Limb (tissue), 2 donors: Measurements from ENCODE around the gene GDF11.

ENCODE experiments used
- DNase-seq, 2 donors: peaks; one replicate each; pipeline ENCODE4 v3.0.0-alpha.2; 2016; ENCODE audit errors: extremely low spot score in 2 of 2

GDF11 gene

DNA sequence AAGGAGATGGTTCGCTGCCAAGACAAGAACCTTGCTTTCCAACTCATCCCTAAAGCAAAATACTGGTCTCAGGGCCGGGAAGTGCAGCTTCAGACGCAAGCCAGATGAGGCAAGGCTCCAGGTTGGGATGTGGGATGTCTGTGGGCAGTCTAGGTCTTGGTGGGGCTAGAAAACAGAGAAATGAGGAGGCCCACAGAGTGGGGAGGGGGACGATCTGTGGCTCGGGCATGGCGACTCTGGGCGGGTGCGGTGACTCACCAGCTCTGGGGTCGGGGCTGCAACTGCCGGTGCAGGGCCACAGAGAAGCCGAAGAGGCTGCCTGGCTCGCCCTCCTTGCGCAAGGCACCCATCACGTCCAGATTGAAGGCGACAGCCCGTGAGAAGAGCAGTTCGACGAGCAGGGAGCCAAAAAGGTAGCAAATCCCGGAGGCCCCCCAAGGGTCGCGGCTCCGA, 35.7 kb upstream of the GDF11 start:
- no peak for DNase-seq

DNA sequence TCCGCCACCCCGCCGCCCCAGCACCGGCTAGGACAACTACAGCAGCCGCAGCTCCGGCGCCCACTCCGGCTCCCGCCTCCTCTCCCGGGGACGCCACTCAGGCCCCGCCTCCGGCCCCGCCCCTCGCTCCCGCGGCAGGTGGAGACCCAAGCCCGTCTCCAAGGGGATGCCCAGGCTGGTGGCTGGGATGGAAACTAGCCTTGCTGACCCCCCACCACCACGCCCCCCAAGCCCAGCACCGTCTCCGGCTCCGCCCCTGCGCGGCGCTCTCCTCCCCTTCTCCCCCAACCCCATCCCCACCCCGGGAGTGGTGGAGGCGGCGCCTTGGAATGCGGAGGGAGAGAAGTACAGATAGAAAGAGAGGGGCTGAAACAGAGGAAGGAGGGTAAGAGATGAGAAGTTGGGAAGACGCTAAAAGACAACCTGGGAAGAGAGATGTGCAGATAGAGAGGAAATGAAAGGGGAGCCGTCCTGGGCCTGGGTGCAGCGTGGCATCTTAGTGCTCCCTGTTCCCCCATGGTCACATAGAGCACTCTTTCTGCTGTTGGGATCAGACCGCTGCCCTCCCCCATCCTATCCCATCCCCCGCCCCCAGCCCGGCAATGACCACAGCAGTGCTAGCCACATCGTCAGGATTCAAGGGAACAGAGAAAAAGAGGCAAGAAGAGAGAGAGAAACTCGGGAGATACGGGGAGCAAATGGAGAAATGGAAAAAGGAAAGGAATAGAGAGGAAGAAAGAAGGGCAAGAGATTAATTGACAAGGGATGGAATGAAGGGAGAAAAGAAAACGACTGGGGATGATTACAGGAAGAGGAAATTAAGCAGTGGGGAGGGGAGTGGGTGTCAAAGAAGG, 34.9 kb upstream of the GDF11 start, which contains the start of gene ITGA7:
TSS of gene ITGA7 (minus strand) at position 64 of the 854 bp plus-strand sequence. CDS start 222 bp downstream, outside the sequence.
- peak in 1 of 2 donors; percentile 85 for DNase-seq

DNA sequence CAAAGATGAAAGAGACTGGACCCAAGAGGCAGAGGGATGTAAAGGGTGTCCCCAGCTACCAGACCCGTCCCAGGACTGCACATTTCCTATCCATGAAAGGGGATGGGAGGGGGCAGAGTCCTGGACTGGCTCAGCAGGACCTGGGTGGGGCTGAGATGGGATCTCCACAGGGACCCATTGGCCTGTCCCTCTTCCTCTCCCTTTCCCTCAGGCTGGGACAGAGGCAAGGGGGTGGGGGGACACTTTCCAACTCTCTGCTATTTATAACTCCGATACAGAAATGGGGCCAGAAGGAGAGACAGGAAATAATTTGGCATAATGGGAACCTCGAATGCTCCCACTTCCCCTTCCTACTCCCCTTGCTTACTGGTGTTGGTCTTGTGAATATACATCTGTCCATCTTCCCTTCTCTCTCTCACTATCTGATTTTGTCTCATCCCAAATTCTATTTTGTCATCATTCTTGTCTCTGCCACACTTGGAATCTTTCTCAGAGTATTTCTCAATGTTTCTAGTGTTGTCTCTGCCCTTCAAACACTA, 34.2 kb upstream of the GDF11 start:
- DNase-seq: no peak

- no peak for DNase-seq
These were observed 31.0 kb upstream of the GDF11 start for GRCh38 chr12:55711786-55712553.

- DNase-seq: no peak
These were observed 30.1 kb upstream of the GDF11 start for GRCh38 chr12:55712700-55713415.

DNA sequence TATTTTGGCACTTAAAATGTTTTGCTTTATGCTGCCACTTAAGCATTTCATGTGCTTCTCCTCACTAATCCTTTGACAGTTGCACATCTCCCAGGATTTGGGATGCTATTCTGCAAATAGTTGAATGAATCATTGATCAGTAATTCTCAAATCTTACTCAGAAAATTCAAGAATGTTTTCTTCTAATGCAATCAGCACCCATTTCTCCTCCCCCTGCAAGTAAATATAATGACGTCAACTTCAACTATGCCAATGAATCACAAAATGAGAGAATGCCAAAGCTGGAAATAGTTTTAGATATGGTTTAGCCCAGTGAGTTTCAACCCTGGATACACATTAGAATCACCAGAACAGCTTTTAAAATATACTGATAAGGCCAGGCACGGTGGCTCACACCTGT, 29.2 kb upstream of the GDF11 start:
- DNase-seq: no peak

- DNase-seq: no peak
These were observed 27.7 kb upstream of the GDF11 start for GRCh38 chr12:55715169-55715764.

DNA sequence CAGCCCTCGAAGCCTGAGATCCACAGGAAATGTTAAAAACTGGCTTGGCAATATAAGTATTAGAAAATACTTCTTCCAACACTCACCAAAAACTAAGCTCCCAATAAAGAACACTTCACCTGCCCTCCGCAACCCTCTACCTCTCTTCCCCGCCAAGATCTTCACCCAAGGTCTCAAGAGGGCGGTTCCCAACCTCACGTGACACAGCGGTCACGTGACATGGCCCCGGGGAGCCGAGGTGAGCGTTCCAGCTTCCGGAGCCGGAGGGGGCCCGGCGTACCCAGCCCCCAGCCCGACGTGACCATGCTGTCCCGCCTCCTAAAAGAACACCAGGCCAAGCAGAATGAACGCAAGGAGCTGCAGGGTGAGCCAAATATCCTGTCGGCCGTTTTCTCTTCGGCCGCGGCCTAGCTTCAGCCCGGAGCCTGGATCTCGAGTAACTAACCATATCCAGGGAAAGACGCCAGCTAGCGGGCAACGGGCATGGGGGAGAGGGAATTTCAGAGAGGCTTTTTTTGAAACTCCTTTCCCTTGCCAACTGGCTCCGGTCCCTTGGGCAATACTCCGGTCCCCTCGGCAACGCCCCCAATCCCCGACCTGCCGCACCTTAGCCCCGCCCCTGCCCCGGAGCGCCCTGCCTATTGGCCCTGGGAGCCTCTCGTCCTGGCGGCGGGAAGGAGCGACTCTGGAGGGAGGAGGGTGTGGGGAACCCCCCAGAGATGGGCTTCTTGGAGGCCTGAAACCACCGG, 26.9 kb upstream of the GDF11 start, which contains the start of gene BLOC1S1:
TSS of gene BLOC1S1 (plus strand) at position 214 of the 749 bp plus-strand sequence. CDS start at position 220, 6 bp downstream.
- DNase-seq: peak; percentile 88 to 96

GRCh38 chr12:55716582-55716957, 26.4 kb upstream of the GDF11 start:
- DNase-seq: no peak

GRCh38 chr12:55717011-55718007, 25.6 kb upstream of the GDF11 start:
- DNase-seq: no peak

GRCh38 chr12:55718015-55718414, 24.9 kb upstream of the GDF11 start:
- no peak for DNase-seq

- no peak for DNase-seq
These were observed 24.2 kb upstream of the GDF11 start for GRCh38 chr12:55718624-55719275.

DNA sequence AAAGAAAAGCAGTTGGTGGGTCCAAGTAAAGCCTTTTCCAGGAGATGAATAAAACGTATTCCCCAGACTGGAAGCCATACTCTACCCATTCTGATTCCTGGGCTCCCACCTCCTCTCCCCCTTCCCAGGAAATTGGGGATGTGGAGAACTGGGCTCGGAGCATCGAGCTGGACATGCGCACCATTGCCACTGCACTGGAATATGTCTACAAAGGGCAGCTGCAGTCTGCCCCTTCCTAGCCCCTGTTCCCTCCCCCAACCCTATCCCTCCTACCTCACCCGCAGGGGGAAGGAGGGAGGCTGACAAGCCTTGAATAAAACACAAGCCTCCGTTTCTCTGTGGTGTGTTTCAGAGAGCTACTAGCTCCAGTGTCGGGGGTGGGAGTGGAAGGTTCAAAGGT, 23.6 kb upstream of the GDF11 start:
- no peak for DNase-seq

GRCh38 chr12:55720071-55720564, 22.8 kb upstream of the GDF11 start, which contains the start of gene RDH5:
TSS of gene RDH5 (plus strand) at chr12:55720393. CDS start at chr12:55721185, 792 bp downstream.
- no peak for DNase-seq

GRCh38 chr12:55720894-55721444, 22.0 kb upstream of the GDF11 start:
- no peak for DNase-seq

DNA sequence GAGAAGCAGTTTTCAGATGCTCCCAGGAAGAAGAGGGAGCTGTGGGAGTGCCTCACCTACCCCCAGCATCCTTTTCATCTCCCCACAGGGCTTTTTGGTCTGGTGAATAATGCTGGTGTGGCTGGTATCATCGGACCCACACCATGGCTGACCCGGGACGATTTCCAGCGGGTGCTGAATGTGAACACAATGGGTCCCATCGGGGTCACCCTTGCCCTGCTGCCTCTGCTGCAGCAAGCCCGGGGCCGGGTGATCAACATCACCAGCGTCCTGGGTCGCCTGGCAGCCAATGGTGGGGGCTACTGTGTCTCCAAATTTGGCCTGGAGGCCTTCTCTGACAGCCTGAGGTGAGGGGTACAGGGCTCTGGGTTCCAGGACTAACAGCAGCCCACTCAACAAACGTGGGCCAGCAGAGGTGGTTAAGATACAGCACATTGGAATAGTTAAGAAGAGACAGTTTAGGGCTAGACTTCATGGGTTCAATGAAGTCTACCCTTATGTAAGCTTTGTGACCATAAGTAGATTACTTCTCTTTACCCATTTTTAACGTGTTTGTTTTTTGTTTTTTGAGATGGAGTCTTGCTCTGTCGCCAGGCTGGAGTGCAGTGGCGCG, 21.2 kb upstream of the GDF11 start:
- DNase-seq: no peak

DNA sequence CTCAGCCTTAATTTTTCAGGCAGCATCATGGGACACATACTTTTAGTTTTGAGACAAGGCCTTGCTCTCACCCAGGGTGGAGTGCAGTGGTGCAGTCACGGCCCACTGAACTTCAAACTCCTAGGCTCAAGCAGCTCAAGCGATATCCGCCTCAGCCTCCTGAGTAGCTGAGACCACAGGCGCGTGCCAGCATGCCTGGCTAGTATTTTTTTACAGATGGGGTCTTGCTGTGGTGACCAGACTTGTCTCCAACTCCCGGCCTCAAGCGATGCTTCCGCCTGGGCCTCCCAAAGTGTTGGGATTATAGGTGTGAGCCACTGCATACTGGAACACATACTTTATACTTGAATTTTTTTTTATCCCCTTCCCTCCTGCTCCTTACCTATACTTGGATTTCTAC, 20.0 kb upstream of the GDF11 start:
- DNase-seq: no peak
